GM23338 (cell line): ENCODE measurements around the gene WDR49. TPM values are rescaled to one million over a fixed set of nuclear protein-coding genes. Genes with fewer than 3 reads are reported as not detected.

Experiments used
- ATAC-seq: fragments of 200-7000 bp; cut with Tn5 transposase; 3 replicates; pipeline ENCODE4 v1.9.1; 2020
- DNase-seq: peaks from one replicate; pipeline ENCODE4 v3.0.0-alpha.2; 2015; ENCODE audit warnings: low spot score
- H2AFZ ChIP-seq: fragments of 200-600 bp; sonication (generic); 2 replicates; pipeline ENCODE4 v1.8.0; 2016; ENCODE audit warnings: antibody characterized with exemption, mild to moderate bottlenecking, moderate library complexity
- H3F3A ChIP-seq: fragments of 200-600 bp; sonication (generic); replicated peaks from 2 replicates; pipeline ENCODE4 v1.8.0; 2017; ENCODE audit warnings: antibody characterized with exemption, mixed run types, low read depth
- H3K27ac ChIP-seq: fragments of 200-600 bp; sonication (generic); 2 replicates; pipeline ENCODE4 v1.6.1; 2016; ENCODE audit warnings: low read depth
- H3K27me3 ChIP-seq: fragments of 200-600 bp; sonication (generic); 2 replicates; pipeline ENCODE4 v1.8.0; 2016; ENCODE audit warnings: mild to moderate bottlenecking, mixed run types, moderate library complexity; ENCODE audit not compliant: insufficient read depth
- H3K36me3 ChIP-seq: fragments of 200-600 bp; sonication (generic); 2 replicates; pipeline ENCODE4 v1.8.0; 2016; ENCODE audit warnings: mild to moderate bottlenecking; ENCODE audit not compliant: insufficient read depth
- H3K4me1 ChIP-seq: fragments of 200-600 bp; sonication (generic); 2 replicates; pipeline ENCODE4 v1.8.0; 2016; ENCODE audit warnings: mild to moderate bottlenecking, moderate library complexity; ENCODE audit not compliant: insufficient read depth
- H3K4me2 ChIP-seq: fragments of 200-600 bp; sonication (generic); 2 replicates; pipeline ENCODE4 v1.7.1; 2017; ENCODE audit warnings: mixed run types
- H3K4me3 ChIP-seq: fragments of 200-600 bp; sonication (generic); 2 replicates; pipeline ENCODE4 v1.6.1; 2016; ENCODE audit warnings: mixed run types
- H3K79me2 ChIP-seq: fragments of 200-600 bp; sonication (generic); replicated peaks from 2 replicates; pipeline ENCODE4 v1.8.0; 2017; ENCODE audit warnings: mild to moderate bottlenecking; ENCODE audit not compliant: insufficient read depth
- H3K9me2 ChIP-seq: fragments of 200-600 bp; sonication (generic); 2 replicates; pipeline ENCODE4 v1.8.0; 2017; ENCODE audit not compliant: insufficient read depth
- H4K20me1 ChIP-seq: fragments of 200-600 bp; sonication (generic); replicated peaks from 2 replicates; pipeline ENCODE4 v1.8.0; 2017; ENCODE audit warnings: mild to moderate bottlenecking; ENCODE audit not compliant: insufficient read depth
- H3K27ac Mint-ChIP-seq: 2 replicates; pipeline ENCODE4 v1.8.0; 2020; ENCODE audit warnings: inconsistent platforms, mild to moderate bottlenecking, moderate library complexity, mixed read lengths
- H3K27me3 Mint-ChIP-seq: 3 replicates; pipeline ENCODE4 v1.8.0; 2022; ENCODE audit warnings: low read depth, mild to moderate bottlenecking, moderate library complexity, mixed read lengths, inconsistent platforms; ENCODE audit not compliant: insufficient read depth, poor library complexity
- H3K36me3 Mint-ChIP-seq: 3 replicates; pipeline ENCODE4 v1.8.0; 2021; ENCODE audit warnings: low read depth, mild to moderate bottlenecking, inconsistent platforms, moderate library complexity, mixed read lengths
- H3K4me1 Mint-ChIP-seq: 3 replicates; pipeline ENCODE4 v1.8.0; 2020; ENCODE audit warnings: mild to moderate bottlenecking, inconsistent platforms, mixed read lengths
- H3K4me3 Mint-ChIP-seq: 3 replicates; pipeline ENCODE4 v1.8.0; 2021; ENCODE audit warnings: moderate library complexity, mild to moderate bottlenecking, inconsistent platforms, mixed read lengths
- H3K9me3 Mint-ChIP-seq: 3 replicates; pipeline ENCODE4 v1.8.0; 2020; ENCODE audit warnings: moderate library complexity, mild to moderate bottlenecking, inconsistent platforms, mixed read lengths
- CREB1 ChIP-seq: fragments of 250-450 bp; sonication (Bioruptor Pico); IDR thresholded peaks from 2 replicates; pipeline ENCODE4 v1.5.0; 2020; ENCODE audit warnings: low read depth, mild to moderate bottlenecking, moderate library complexity
- CTCF ChIP-seq, 2 experiments: fragments of 200-600 bp in 1 of 2; sonication (generic) in 1 of 2; conservative IDR thresholded peaks; 2 replicates each; pipeline versions ENCODE4 v1.5.1 to v1.6.1; 2016 to 2017; ENCODE audit warnings: antibody characterized with exemption in 2 of 2, low read depth in 2 of 2, mild to moderate bottlenecking in 2 of 2, moderate library complexity in 1 of 2
- ETS1 ChIP-seq: IDR thresholded peaks from 2 replicates; pipeline ENCODE4 v1.6.1; 2016; ENCODE audit warnings: antibody characterized with exemption
- EZH2 ChIP-seq: fragments of 200-600 bp; sonication (generic); IDR thresholded peaks from one replicate; pipeline ENCODE4 v1.8.0; 2017; ENCODE audit warnings: antibody characterized with exemption, mild to moderate bottlenecking, low read depth; ENCODE audit not compliant: unreplicated experiment
- EZH2phosphoT487 ChIP-seq: fragments of 200-600 bp; sonication (generic); IDR thresholded peaks from one replicate; pipeline ENCODE4 v1.8.1; 2018; ENCODE audit warnings: antibody characterized with exemption; ENCODE audit not compliant: unreplicated experiment
- JUNB ChIP-seq: IDR thresholded peaks from one replicate; pipeline ENCODE4 v1.6.1; 2016; ENCODE audit warnings: antibody characterized with exemption; ENCODE audit not compliant: unreplicated experiment
- NANOG ChIP-seq: IDR thresholded peaks from 2 replicates; pipeline ENCODE4 v1.6.1; 2016; ENCODE audit warnings: antibody characterized with exemption, borderline replicate concordance
- POLR2AphosphoS5 ChIP-seq: IDR thresholded peaks from 2 replicates; pipeline ENCODE4 v1.6.1; 2016; ENCODE audit warnings: antibody characterized with exemption, low read depth
- REST ChIP-seq: IDR thresholded peaks from one replicate; pipeline ENCODE4 v1.6.1; 2018; ENCODE audit warnings: antibody characterized with exemption; ENCODE audit not compliant: unreplicated experiment
- STAT1 ChIP-seq: IDR thresholded peaks from one replicate; pipeline ENCODE4 v1.6.1; 2016; ENCODE audit warnings: antibody characterized with exemption; ENCODE audit not compliant: unreplicated experiment
- ZNF331 ChIP-seq: fragments of 250-450 bp; sonication (Bioruptor Pico); IDR thresholded peaks from 2 replicates; pipeline ENCODE4 v1.5.0; 2020; ENCODE audit warnings: low read depth, mild to moderate bottlenecking, moderate library complexity
- ZNF462 ChIP-seq: fragments of 250-450 bp; sonication (Bioruptor Pico); IDR thresholded peaks from 2 replicates; pipeline ENCODE4 v1.5.0; 2020; ENCODE audit warnings: mild to moderate bottlenecking, moderate library complexity
- polyA plus RNA-seq: library from polyadenylated mRNA; unstranded; fragments of >200 nt; fragmentation: Nextera tagmentation; extraction: Ambion mirVana; gene quantifications from 2 replicates; pipeline ENCODE4 v1.2.1, GENCODE V29; 2016
- total RNA-seq: library from RNA; depleted of rRNA; stranded (reverse); fragments of >200 nt; shearing (Covaris generic); gene quantifications from 2 replicates; pipeline ENCODE4 v1.2.3, GENCODE V29; 2014

Gene WDR49
- total and polyA plus RNA-seq, 2 experiments from 2014 or later, result 1.4 to 1.9 TPM

GRCh38 chr3:167568634-167569033, 85.1 kb downstream of the WDR49 start:
- TF ChIP-seq CREB1 (no peak), NANOG (no peak), ZNF462 (CRISPR knock-in tag) (no peak), CTCF (conservative IDR thresholded peaks at IDR 0.05; ENCODE audit: low read depth in 2 of 2) (no peak), ETS1 (no peak), POLR2AphosphoS5 (no peak), JUNB (no peak), EZH2phosphoT487 (no peak), REST (no peak), STAT1 (no peak), EZH2 (no peak), ZNF331 (CRISPR knock-in tag) (no peak)
- H2AFZ ChIP-seq, result no peak overlapping the region
- H3K79me2 ChIP-seq, result no peaks in the 10 kb centered on the region
- H3K9me2 ChIP-seq, result no peaks in the 10 kb centered on the region; the same call in 1 of the 2 replicates
- H3K4me1 Mint-ChIP-seq, result no peaks in the 10 kb centered on the region
- no peak overlapping the region for H3K27ac Mint-ChIP-seq
- ATAC-seq (no peak), DNase-seq (no peak)
- H3K4me3 ChIP-seq, result no peak overlapping the region
- H3K27me3 Mint-ChIP-seq, result no peaks in the 10 kb centered on the region
- no peak overlapping the region for H3K27ac ChIP-seq
- H3K4me3 Mint-ChIP-seq, result no peak overlapping the region
- H3K36me3 ChIP-seq, result no peaks in the 10 kb centered on the region
- no peaks in the 10 kb centered on the region for H3K4me1 ChIP-seq
- H3K9me3 Mint-ChIP-seq, result no peaks in the 10 kb centered on the region
- no peaks in the 10 kb centered on the region for H3K27me3 ChIP-seq
- no peaks in the 10 kb centered on the region for H3F3A ChIP-seq
- no peaks in the 10 kb centered on the region for H4K20me1 ChIP-seq
- H3K36me3 Mint-ChIP-seq, result no peaks in the 10 kb centered on the region
- H3K4me2 ChIP-seq, result no peak overlapping the region
